Muscle layer of colon (tissue), 2 donors: Measurements from ENCODE around the gene ZNF354C.

Experiments
- H3K27ac ChIP-seq: one replicate; pipeline ENCODE4 v1.7.0; 2013; ENCODE audit warnings: low read depth, mild to moderate bottlenecking, low read length, moderate library complexity
- H3K27me3 ChIP-seq, 2 donors: one replicate each; pipeline ENCODE4 v1.7.0; 2013; ENCODE audit warnings: low read length in 2 of 2, mild to moderate bottlenecking in 2 of 2; ENCODE audit not compliant: insufficient read depth in 2 of 2, control insufficient read depth in 1 of 2
- H3K36me3 ChIP-seq: one replicate; pipeline ENCODE4 v1.7.0; 2013; ENCODE audit warnings: mild to moderate bottlenecking, low read length; ENCODE audit not compliant: insufficient read depth
- H3K4me1 ChIP-seq: one replicate; pipeline ENCODE4 v1.7.0; 2013; ENCODE audit warnings: mild to moderate bottlenecking, low read length; ENCODE audit not compliant: insufficient read depth
- H3K4me3 ChIP-seq, 2 donors: one replicate each; pipeline ENCODE4 v1.7.0; 2013; ENCODE audit warnings: low read length in 2 of 2, low read depth in 1 of 2, mild to moderate bottlenecking in 1 of 2, moderate library complexity in 1 of 2
- H3K9ac ChIP-seq: one replicate; pipeline ENCODE4 v1.7.0; 2013; ENCODE audit warnings: low read length
- H3K9me3 ChIP-seq: one replicate; pipeline ENCODE4 v1.7.0; 2013; ENCODE audit warnings: mild to moderate bottlenecking, low read length
- donor health status: abdominal sarcoma.
- donor health status: Adenocarcinoma of cecum.

Gene ZNF354C

DNA sequence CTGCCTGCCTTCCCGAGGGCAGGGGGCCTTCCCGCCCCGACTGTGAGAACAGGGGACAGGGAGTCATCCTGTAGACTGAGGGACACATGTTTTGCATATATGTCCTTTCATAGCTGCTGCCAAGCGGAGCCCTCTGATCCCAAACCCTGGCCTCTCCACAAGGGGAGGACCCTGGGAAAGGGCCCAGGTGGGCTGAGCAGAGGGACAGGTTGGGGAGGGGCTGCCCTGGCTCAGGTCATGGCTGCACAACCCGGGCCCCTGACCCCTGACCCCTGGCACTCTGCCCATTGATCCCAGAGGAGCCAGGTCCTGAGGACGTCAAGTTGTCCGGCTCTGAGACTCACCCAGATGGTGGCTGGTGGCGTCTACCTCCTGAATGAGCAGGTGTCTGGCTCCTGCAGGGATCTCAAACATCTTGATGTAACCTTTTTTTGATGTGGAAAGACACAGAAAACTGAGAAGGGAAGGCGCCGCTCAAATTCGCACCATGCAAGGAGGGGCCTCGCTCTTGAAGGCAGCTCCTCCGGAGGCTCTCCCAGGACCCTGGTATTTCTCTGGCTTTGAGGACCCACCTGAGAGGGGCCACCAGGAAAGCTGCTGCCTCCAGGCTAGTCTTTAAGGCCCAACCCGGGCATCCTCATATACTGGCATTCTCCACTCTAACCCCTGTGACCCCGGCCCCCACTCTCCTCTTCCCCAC, 71.9 kb downstream of the ZNF354C start:
- no peaks in the 10 kb centered on the region for H3K36me3 ChIP-seq
- no peak overlapping the region for H3K27ac ChIP-seq

GRCh38 chr5:179132586-179133355, 72.6 kb downstream of the ZNF354C start:
- Histone ChIP-seq H3K9ac (no peak overlapping the region), H3K36me3 (no peaks in the 10 kb centered on the region), H3K27ac (no peak overlapping the region), H3K9me3 (no peaks in the 10 kb centered on the region), H3K4me3 (no peak overlapping the region), H3K4me1 (no peaks in the 10 kb centered on the region), H3K27me3 (no peaks in the 10 kb centered on the region)

More for the DNA sequence above, 71.9 kb downstream of the ZNF354C start:
- H3K4me3 ChIP-seq = no peak overlapping the region
- H3K9ac ChIP-seq = no peak overlapping the region
- no peaks in the 10 kb centered on the region for H3K27me3 ChIP-seq
- H3K9me3 ChIP-seq = no peaks in the 10 kb centered on the region
- no peaks in the 10 kb centered on the region for H3K4me1 ChIP-seq
